Tracheal epithelial cell (primary cell): ENCODE measurements around the gene ZMYND11. TPM values are rescaled to one million over a fixed set of nuclear protein-coding genes. Genes with fewer than 3 reads are reported as not detected.

Source experiments
- total RNA-seq: library from RNA; depleted of rRNA; stranded (reverse); fragments of >200 nt; gene quantifications from 2 replicates; pipeline ENCODE4 v1.2.1, GENCODE V29; 2014

The ZMYND11 gene
- 32.0 and 41.1 TPM in 2 replicates for total RNA-seq

GRCh38 chr10:135132-135600, at the start of gene ZMYND11:
Gene ZMYND11, plus strand, starts transcription at chr10:135455. Its CDS starts 44,558 bp downstream, at chr10:180013.

Other genes with a start within 250 kb of the ZMYND11 start
- gene TUBB8, start 86.2 kb upstream of the ZMYND11 start, total RNA-seq: not detected in 2 replicates